MCF 10A (cell line): Measurements from ENCODE around the gene RLBP1. TPM values are rescaled to one million over a fixed set of nuclear protein-coding genes. Genes with fewer than 3 reads are reported as not detected.
"Not testable (repeated sequence)": the region's sequence is repeated elsewhere in the genome, so short reads cannot be mapped to it uniquely, and the experiment has no call there.

ENCODE experiments used
- Bru-seq: library from RNA; stranded (reverse); fragments of 400-500 nt; gene quantifications from one replicate; lab custom pipeline; 2021; lab: Mats Ljungman, UMichigan
- BruChase-seq, 2 experiments: library from RNA; stranded (reverse); fragments of 400-500 nt; gene quantifications; one replicate each; lab custom pipeline; 2021; lab: Mats Ljungman, UMichigan
- BruUV-seq: library from RNA; stranded (reverse); fragments of 400-500 nt; replicated peaks from 2 replicates; lab custom pipeline; 2021; lab: Mats Ljungman, UMichigan
- CTCF ChIA-PET: fragments of 300-600 bp; sonication (Branson Sonifier 250); formaldehyde crosslinking; extraction: SDS; loops from one replicate; lab custom pipeline; 2021; ENCODE audit warnings: antibody characterized with exemption, inconsistent platforms; lab: Yijun Ruan, JAX
- POLR2A ChIA-PET: fragments of 300-600, 350-650 bp; sonication (Branson Sonifier 250); formaldehyde crosslinking; extraction: SDS; loops from one replicate; lab custom pipeline; 2020; ENCODE audit warnings: antibody characterized with exemption, inconsistent platforms; lab: Yijun Ruan, JAX
- DNase-seq: peaks from one replicate; pipeline ENCODE4 v3.0.0-alpha.2; 2018; ENCODE audit not compliant: unreplicated experiment
- H3K27ac Mint-ChIP-seq: one replicate; pipeline ENCODE4 v1.8.0; 2022; ENCODE audit warnings: mild to moderate bottlenecking, low read depth, mixed read lengths; ENCODE audit not compliant: unreplicated experiment
- H3K27me3 Mint-ChIP-seq: one replicate; pipeline ENCODE4 v1.8.0; 2022; ENCODE audit warnings: mixed read lengths; ENCODE audit not compliant: insufficient read depth, unreplicated experiment
- H3K36me3 Mint-ChIP-seq: one replicate; pipeline ENCODE4 v1.8.0; 2022; ENCODE audit warnings: mild to moderate bottlenecking, moderate library complexity, mixed read lengths; ENCODE audit not compliant: insufficient read depth, unreplicated experiment
- H3K4me1 Mint-ChIP-seq: one replicate; pipeline ENCODE4 v1.8.0; 2022; ENCODE audit warnings: mixed read lengths; ENCODE audit not compliant: insufficient read depth, unreplicated experiment
- H3K4me3 Mint-ChIP-seq: one replicate; pipeline ENCODE4 v1.8.0; 2022; ENCODE audit warnings: mild to moderate bottlenecking, moderate library complexity, mixed read lengths; ENCODE audit not compliant: unreplicated experiment
- H3K9me3 Mint-ChIP-seq: one replicate; pipeline ENCODE4 v1.8.0; 2022; ENCODE audit warnings: mixed read lengths; ENCODE audit not compliant: unreplicated experiment
- CTCF ChIP-seq: fragments of 200-600 bp; IDR thresholded peaks from one replicate; pipeline ENCODE4 v1.8.0; 2022; ENCODE audit warnings: antibody characterized with exemption, mild to moderate bottlenecking; ENCODE audit not compliant: unreplicated experiment
- intact Hi-C: fragments of 100-400 bp; cut with micrococcal nuclease; formaldehyde crosslinking; loops from 2 replicates; pipeline ENCODE4 v1.14.1; 2022
- long read RNA-seq: library from polyadenylated mRNA; stranded (forward); transcript quantifications from one replicate; pipeline ENCODE4 v2.0.0, GENCODE V29; 2022
- total RNA-seq: library from RNA; stranded (reverse); gene quantifications from 2 replicates; pipeline ENCODE4 v1.2.3, GENCODE V29; 2022

The RLBP1 gene
- not detected in 2 replicates for total RNA-seq
- not detected for Bru-seq, nascent RNA
- percentile 7 among the genes with signal in this experiment for BruChase-seq, experiment 1, labeled RNA remaining after a 6-hour chase
- BruChase-seq, experiment 2, labeled RNA remaining after a 2-hour chase, result not detected
- long read RNA-seq, result 0 reads

DNA sequence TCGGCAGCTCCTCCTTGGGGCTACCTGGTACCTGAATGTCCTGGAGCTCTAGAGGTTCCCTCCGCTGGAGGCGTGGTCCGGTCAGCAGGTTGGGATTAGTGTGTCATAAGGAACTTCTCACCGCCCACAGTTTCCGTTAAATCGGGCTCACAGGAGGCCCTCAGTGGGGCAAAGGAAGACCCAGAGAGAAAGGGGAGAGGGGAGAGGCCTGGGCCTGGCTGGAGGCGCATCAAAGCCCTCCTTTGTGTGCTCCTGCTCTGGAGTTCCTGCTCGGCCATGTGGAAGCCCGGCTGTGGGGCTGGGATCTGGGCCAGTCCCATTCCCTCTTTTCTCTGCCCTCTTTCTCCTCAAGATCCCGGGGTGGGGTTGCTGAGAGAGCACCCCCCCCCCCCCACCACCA, at the start of gene RLBP1:
TSS of gene RLBP1 (minus strand) at position 37 of the 400 bp plus-strand sequence. CDS start 2,604 bp downstream, outside the sequence.
- Mint-ChIP-seq H3K4me3 (no peak within 1 kb of the TSS), H3K27me3 (no peaks in the 10 kb centered on the region), H3K27ac (no peak within 1 kb of the TSS), H3K4me1 (no peaks in the 10 kb centered on the region), H3K9me3 (no peaks in the 10 kb centered on the region), H3K36me3 (no peaks in the 10 kb centered on the region)
- CTCF ChIA-PET, result interaction anchor here (0.6 to 7.3 kb wide), 3 partner anchors 16 to 34 kb away, joined by 3 to 63 read pairs (median 9); no protein-coding TSS in a partner anchor
- POLR2A ChIA-PET, result no interaction called here
- peak; percentile 49 for DNase-seq
- BruUV-seq, result no TSS peak
- TF ChIP-seq CTCF, result no peak
- intact Hi-C loops, result no loop called here

DNA sequence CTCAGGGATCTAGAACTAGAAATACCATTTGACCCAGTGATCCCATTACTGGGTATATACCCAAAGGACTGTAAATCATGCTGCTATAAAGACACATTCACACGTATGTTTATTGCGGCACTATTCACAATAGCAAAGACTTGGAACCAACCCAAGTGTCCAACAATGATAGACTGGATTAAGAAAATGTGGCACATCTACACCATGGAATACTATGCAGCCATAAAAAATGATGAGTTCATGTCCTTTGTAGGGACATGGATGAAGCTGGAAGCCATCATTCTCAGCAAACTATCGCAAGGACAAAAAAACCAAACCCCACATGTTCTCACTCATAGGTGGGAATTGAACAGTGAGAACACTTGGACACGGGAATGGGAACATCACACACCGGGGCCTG, 28.8 kb upstream of the RLBP1 start:
- POLR2A ChIA-PET, H3K9me3 Mint-ChIP-seq, H3K4me3 Mint-ChIP-seq, CTCF ChIA-PET, intact Hi-C loops, BruUV-seq, H3K27me3 Mint-ChIP-seq, DNase-seq, H3K27ac Mint-ChIP-seq: not testable (repeated sequence)
- H3K4me1 Mint-ChIP-seq, result peaks cover 21% of the 10 kb centered on the region
- peaks cover 22% of the 10 kb centered on the region for H3K36me3 Mint-ChIP-seq

DNA sequence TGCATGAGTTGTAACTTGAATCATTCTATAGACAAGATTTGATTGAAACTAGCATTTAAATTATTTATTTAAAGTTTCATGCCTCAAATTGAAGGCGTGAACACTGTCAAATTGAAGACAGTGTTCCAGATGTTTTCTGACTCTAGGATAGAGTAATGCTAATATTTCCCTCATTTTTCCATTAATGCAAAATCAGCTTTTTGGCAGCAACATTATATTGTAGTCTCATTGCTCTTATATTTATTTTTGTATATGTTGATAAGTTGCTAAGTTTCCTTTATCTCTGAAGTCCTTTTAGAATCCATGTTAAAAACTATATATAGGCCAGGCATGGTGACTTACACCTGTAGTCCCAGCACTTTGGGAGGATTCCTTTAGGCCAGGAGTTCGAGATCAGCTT, 27.2 kb upstream of the RLBP1 start:
- TF ChIP-seq CTCF, result no peak
- ChIA-PET CTCF (interaction anchor here (0.6 to 1.3 kb wide), 4 partner anchors 41 to 682 kb away, joined by 3 to 6 read pairs (median 4); no protein-coding TSS in a partner anchor), POLR2A (interaction anchor here (0.7 to 0.8 kb wide), 2 partner anchors 160 to 1565 kb away, joined by 3 to 4 read pairs; partner anchors contain the start of gene ABHD2)
- DNase-seq, result no peak
- H3K27ac Mint-ChIP-seq, result no peak overlapping the region
- no peaks in the 10 kb centered on the region for H3K27me3 Mint-ChIP-seq
- H3K36me3 Mint-ChIP-seq, result peaks cover 16% of the 10 kb centered on the region
- no peaks in the 10 kb centered on the region for H3K9me3 Mint-ChIP-seq
- H3K4me3 Mint-ChIP-seq, result no peak overlapping the region
- intact Hi-C loops, result no loop called here
- BruUV-seq, result no TSS peak
- peaks cover 23% of the 10 kb centered on the region for H3K4me1 Mint-ChIP-seq

DNA sequence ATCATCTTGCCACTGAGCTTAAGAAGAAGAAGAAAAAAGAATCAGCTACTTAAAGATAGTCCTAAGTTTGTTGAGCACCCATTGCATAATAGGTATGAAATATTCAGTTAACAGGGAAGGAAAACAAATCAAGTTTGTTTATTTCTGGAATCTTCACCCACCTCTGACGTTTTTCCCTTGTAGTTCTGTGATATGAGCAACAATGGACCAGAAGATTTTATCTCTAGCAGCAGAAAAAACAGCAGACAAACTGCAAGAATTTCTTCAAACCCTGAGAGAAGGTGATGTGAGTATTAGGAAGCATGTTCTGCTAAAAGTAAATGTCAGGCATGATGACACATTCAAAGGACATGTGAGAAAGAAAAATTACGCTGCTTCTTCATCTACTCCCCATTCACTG, 26.1 kb upstream of the RLBP1 start:
- no peak for TF ChIP-seq CTCF
- BruUV-seq, result no TSS peak
- H3K4me1 Mint-ChIP-seq, result peaks cover 31% of the 10 kb centered on the region
- POLR2A ChIA-PET, result no interaction called here
- H3K27me3 Mint-ChIP-seq, result no peaks in the 10 kb centered on the region
- H3K9me3 Mint-ChIP-seq, result no peaks in the 10 kb centered on the region
- no peak overlapping the region for H3K4me3 Mint-ChIP-seq
- DNase-seq, result no peak
- CTCF ChIA-PET, result interaction anchor here (1.3 kb wide), 1 partner anchor 40 kb away, joined by 6 read pairs; no protein-coding TSS in a partner anchor
- peak overlapping the region; percentile 17 for H3K27ac Mint-ChIP-seq
- intact Hi-C loops, result no loop called here
- peaks cover 23% of the 10 kb centered on the region for H3K36me3 Mint-ChIP-seq
